Measurements from ENCODE around the gene MAPRE2. TPM values are rescaled to one million over a fixed set of nuclear protein-coding genes. Genes with fewer than 3 reads are reported as not detected.
A peak's percentile ranks its signal among the peaks of the same experiment; 100 is the strongest.

The MAPRE2 gene
- total RNA-seq, 1 donor from 2014 or later, result 16.8 TPM

GRCh38 chr18:35060122-35060815, 19.1 kb downstream of the MAPRE2 start:
- peak; percentile 83 for DNase-seq (ENCODE audit: low spot score)
- peak; percentile 76 for ATAC-seq

- no peak for ATAC-seq
- DNase-seq (ENCODE audit: low spot score), result no peak
Measured at GRCh38 chr18:35061336-35061735, 20.1 kb downstream of the MAPRE2 start.

DNA sequence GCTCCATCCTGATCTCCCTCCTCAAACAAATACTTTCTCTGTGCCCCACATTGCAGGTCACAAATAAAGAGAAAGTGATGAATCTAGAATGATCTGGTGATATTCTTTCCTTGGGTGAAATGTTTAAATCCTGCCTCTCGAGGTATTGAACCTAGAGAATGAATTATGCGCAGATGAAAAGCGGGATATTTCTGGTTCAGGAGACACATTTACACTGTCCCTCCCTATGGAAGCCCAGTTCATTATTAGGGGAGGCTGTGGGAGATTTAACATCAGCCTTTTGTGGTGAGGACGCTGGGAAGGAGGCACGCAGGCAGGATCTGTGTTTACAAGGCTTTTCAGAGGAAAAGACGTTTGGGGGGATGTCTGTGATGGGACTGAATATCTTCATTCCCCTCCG, 20.6 kb downstream of the MAPRE2 start:
- no peak for DNase-seq (ENCODE audit: low spot score)

GRCh38 chr18:35062408-35062807, 21.2 kb downstream of the MAPRE2 start:
- ATAC-seq (peak; percentile 80), DNase-seq (ENCODE audit: low spot score) (peak; percentile 91)

More for the DNA sequence above, 20.6 kb downstream of the MAPRE2 start:
- ATAC-seq, result no peak

- DNase-seq (ENCODE audit: low spot score), result no peak
- no peak for ATAC-seq
Measured at GRCh38 chr18:35063875-35064690, 22.9 kb downstream of the MAPRE2 start.

GRCh38 chr18:35067454-35067853, 26.2 kb downstream of the MAPRE2 start:
- no peak for ATAC-seq
- no peak for DNase-seq (ENCODE audit: low spot score)

GRCh38 chr18:35071819-35072247, 30.6 kb downstream of the MAPRE2 start:
- ATAC-seq (peak; percentile 23), DNase-seq (ENCODE audit: low spot score) (no peak)

DNA sequence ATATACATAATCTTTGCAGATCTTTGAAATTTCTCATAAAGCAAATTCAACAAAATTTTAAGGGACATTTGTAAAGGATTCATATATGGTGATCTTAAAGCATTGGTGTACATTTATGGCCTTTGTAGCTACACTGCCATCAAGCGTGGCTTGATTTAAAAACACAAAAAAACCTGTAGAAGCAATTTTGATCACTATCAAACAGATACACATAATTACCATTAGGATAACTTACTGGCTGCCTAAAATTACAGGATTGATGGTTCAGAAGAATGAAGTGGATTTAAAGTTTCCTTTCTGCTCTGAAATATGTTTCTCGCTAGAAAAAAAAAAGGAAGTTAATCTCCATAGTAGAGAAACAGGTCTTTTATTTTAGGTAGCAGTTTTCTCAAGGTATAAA, 31.4 kb downstream of the MAPRE2 start:
- no peak for ATAC-seq

DNA sequence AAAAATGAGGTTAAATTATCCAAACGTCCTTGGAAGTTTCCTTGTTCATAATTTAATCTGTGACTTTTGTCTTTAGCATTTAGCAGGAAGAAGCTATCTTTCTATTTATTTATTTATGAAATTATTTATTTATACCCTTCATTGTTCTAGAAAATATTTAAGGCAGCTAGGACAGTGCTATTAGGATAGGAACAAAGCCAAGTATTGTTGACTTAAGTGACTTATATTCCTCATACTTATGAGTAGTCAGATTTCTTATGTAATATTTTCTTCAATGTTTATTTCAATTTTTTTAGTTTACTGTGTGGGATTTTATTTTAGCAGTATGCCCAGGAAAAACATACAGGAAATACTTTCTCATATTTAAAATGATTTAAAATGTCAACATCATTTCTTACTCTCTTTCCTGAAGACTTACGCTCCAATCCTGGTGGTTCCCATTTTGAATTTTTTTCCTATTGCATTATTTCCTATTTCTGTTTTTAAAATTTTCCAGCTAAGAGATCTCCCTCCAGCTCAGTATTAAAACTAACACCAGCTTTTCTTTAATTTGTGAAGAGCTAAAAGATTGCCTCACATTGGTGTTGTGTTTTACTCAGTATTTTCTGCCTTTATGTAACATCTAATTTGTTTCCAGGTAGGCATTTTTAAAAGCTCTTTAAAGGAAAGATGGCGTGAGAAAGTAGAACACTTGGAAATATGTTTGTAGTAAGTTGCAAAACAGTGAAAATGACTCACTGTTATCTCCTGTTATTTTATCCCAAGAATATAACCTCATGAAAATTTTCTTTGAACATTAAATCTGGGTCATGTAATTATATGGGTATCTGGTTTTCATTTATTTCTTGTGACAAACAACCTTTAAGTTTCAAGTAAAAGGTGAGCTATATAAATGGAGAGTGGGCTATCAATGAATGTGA, 32.2 kb downstream of the MAPRE2 start:
- DNase-seq (ENCODE audit: low spot score) (no peak), ATAC-seq (no peak)

More for the DNA sequence above, 31.4 kb downstream of the MAPRE2 start:
- no peak for DNase-seq (ENCODE audit: low spot score)

- ATAC-seq, result no peak
- no peak for DNase-seq (ENCODE audit: low spot score)
Measured at GRCh38 chr18:35074581-35074980, 33.4 kb downstream of the MAPRE2 start.

- DNase-seq (ENCODE audit: low spot score), result no peak
- no peak for ATAC-seq
Measured at GRCh38 chr18:35075132-35075531, 33.9 kb downstream of the MAPRE2 start.

DNA sequence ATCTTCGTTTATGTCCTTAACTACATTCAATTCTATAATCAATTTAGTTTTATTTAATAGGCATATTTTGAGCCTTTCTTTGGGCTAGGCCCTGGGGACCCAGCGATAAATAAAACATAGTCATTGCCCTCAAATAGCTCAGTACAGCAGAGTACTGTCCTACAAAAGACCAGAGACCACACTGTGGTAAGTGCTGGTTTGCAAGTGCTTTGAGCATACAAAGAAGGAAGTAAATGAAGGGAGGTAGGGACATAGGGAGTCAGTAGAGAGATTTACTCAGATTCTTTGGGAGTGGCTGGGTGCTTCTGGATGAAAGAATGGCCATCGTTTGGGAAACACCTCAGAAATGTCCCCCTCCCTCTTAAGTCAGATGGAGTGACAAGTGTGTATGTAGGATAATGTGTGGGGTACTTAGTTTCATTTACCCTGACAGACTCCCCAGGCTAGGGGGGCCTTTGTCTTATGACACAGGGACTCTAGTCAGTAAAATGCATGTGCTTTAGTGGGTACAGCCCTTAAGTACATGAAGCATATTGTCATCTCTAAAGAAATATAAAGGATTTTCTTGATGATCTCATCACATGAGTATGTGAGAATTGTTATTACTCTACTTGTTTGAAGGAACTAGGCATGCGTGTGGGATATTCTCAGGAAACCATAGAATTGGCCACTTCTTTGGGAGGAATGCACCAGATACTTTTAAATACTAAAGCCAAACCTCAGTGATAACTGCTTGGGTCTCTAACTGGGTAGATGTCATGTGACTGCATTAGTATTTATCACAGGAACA, 35.1 kb downstream of the MAPRE2 start:
- no peak for ATAC-seq
- no peak for DNase-seq (ENCODE audit: low spot score)

- ATAC-seq (no peak), DNase-seq (ENCODE audit: low spot score) (no peak)
Measured at GRCh38 chr18:35077937-35078336, 36.7 kb downstream of the MAPRE2 start.

DNA sequence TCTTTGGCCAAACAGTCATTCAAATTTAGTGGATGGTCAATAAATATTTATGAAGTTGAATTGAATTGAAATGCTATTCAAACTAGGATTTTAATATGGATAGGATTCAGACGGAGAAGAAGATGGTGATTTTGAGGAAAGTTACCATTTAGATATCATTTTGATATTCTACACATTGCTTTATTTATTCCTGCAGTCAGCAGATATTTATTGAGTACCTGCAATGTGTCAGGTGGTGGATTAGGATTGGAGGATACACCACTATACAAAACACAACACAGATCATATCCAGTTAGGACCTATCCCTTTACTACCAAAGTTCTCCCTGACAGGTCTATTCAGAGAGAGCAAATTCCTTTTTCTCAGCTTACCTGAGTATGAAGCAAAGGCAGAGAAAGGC, 38.8 kb downstream of the MAPRE2 start:
- ATAC-seq (no peak), DNase-seq (ENCODE audit: low spot score) (no peak)

GRCh38 chr18:35083174-35083712, 42.0 kb downstream of the MAPRE2 start:
- ATAC-seq (no peak), DNase-seq (ENCODE audit: low spot score) (no peak)

- ATAC-seq (peak; percentile 94), DNase-seq (ENCODE audit: low spot score) (peak; percentile 72)
Measured at GRCh38 chr18:35084494-35085449, 43.6 kb downstream of the MAPRE2 start.

DNA sequence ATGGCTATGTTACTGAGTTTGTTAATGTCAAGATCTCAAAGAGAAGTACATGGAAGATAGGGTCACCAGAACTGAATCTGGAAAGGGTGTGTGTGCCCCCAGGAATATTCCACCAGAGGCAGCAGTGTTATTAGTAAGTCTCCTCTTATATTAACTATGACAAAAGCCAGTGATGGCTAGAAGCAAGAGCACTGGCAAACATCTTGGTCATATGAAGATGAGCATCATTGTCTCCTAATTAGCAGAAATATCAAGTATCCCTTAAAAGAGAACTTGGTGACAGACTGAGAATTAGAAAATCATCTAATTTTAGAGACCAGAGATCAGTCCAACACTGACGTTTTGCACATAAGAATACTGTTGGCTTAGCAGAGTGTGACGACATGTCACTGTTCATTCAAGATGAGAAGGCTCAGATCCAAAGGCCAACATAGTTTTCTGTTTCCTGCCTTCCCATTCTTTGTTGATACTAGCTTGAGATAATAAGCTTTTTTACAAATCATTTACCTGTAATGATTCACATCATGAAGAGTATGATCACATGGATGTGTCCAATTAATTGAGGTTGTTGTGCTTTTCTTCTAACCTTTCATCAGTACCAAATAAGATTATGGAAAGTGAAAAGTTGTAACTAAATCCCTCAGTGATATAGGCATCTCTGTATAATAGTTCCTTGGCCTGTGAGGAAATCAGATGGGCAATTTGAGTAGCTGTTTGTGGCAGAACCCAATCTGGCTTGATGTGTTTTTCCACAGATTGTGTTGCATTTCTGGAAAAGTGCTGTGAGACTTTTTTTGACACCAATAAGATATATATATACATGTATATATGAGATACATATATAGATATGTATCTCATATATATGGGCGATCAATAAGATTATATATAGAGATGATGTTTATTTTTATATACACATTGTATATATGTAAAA, 44.5 kb downstream of the MAPRE2 start:
- ATAC-seq, result peak; percentile 54

GRCh38 chr18:35086704-35087103, 45.5 kb downstream of the MAPRE2 start:
- no peak for ATAC-seq
- no peak for DNase-seq (ENCODE audit: low spot score)

More for the DNA sequence above, 44.5 kb downstream of the MAPRE2 start:
- DNase-seq (ENCODE audit: low spot score), result no peak

All from left lobe of liver (tissue), 2 donors.